GM12892 (cell line): Measurements from ENCODE around the gene SIRT4.

Source experiments
- POLR2AphosphoS5 ChIP-seq: IDR thresholded peaks from 2 replicates; pipeline ENCODE4 v1.6.1; 2011; ENCODE audit warnings: low read depth, low read length, control low read depth
- TAF1 ChIP-seq: IDR thresholded peaks from 2 replicates; pipeline ENCODE4 v1.6.1; 2011; ENCODE audit warnings: low read depth, mild to moderate bottlenecking, control low read depth, low read length, borderline replicate concordance

- TF ChIP-seq TAF1 (no peak), POLR2AphosphoS5 (no peak)
Observed at GRCh38 chr12:120265473-120266179, 36.5 kb upstream of the SIRT4 start, which contains the start of gene PXN.
